ENCODE data around the gene CA14.

- TF ChIP-seq USF2 (IDR thresholded peaks at IDR 0.05) (no peak), RAD21 (conservative IDR thresholded peaks at IDR 0.05 in 1 of 2, IDR thresholded peaks at IDR 0.05 in 1 of 2) (no peak), HES2 (IDR thresholded peaks at IDR 0.05) (no peak), REST (IDR thresholded peaks at IDR 0.05) (no peak)
Measured at GRCh38 chr1:150263549-150263948, 6.0 kb downstream of the CA14 start.
